Fibroblast of skin of left biceps (primary cell): Measurements from ENCODE around the gene NRK.
"Not testable (repeated sequence)": the region's sequence is repeated elsewhere in the genome, so short reads cannot be mapped to it uniquely, and the experiment has no call there.

Source experiments
- DNase-seq, 2 experiments: peaks; one replicate each; pipeline ENCODE4 v3.0.0-alpha.2; 2013; ENCODE audit warnings: low read depth in 2 of 2

Gene NRK, protein sequence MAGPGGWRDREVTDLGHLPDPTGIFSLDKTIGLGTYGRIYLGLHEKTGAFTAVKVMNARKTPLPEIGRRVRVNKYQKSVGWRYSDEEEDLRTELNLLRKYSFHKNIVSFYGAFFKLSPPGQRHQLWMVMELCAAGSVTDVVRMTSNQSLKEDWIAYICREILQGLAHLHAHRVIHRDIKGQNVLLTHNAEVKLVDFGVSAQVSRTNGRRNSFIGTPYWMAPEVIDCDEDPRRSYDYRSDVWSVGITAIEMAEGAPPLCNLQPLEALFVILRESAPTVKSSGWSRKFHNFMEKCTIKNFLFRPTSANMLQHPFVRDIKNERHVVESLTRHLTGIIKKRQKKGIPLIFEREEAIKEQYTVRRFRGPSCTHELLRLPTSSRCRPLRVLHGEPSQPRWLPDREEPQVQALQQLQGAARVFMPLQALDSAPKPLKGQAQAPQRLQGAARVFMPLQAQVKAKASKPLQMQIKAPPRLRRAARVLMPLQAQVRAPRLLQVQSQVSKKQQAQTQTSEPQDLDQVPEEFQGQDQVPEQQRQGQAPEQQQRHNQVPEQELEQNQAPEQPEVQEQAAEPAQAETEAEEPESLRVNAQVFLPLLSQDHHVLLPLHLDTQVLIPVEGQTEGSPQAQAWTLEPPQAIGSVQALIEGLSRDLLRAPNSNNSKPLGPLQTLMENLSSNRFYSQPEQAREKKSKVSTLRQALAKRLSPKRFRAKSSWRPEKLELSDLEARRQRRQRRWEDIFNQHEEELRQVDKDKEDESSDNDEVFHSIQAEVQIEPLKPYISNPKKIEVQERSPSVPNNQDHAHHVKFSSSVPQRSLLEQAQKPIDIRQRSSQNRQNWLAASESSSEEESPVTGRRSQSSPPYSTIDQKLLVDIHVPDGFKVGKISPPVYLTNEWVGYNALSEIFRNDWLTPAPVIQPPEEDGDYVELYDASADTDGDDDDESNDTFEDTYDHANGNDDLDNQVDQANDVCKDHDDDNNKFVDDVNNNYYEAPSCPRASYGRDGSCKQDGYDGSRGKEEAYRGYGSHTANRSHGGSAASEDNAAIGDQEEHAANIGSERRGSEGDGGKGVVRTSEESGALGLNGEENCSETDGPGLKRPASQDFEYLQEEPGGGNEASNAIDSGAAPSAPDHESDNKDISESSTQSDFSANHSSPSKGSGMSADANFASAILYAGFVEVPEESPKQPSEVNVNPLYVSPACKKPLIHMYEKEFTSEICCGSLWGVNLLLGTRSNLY (N-terminal part only)

GRCh38 chrX:105822138-105823091 lies at the start of gene NRK:
Gene NRK (plus strand): TSS chrX:105822539. CDS start chrX:105822846, 307 bp downstream.
- DNase-seq = no peak

DNA sequence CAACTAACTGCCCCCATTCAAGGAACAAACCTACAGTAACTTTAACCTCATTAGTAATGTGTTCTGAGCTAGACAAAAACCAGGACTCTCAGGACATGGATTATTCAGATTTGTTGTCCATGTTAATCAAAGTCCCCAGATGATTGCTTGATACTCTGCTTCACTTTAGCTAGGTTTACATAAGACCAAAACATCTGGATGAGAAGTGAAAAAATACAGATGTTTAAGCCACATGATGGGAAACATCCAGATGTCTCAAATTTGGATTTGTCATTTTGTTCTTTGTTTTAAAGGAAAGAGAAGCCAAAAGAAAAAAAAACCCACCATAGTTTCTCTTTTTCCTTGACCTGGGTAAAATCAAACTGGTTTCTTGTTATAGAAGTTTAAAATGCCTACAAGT lies 48.5 kb upstream of the NRK start:
- DNase-seq = no peak

GRCh38 chrX:105775679-105776078 lies 46.7 kb upstream of the NRK start:
- no peak for DNase-seq

GRCh38 chrX:105781804-105782203 lies 40.5 kb upstream of the NRK start:
- no peak for DNase-seq

DNA sequence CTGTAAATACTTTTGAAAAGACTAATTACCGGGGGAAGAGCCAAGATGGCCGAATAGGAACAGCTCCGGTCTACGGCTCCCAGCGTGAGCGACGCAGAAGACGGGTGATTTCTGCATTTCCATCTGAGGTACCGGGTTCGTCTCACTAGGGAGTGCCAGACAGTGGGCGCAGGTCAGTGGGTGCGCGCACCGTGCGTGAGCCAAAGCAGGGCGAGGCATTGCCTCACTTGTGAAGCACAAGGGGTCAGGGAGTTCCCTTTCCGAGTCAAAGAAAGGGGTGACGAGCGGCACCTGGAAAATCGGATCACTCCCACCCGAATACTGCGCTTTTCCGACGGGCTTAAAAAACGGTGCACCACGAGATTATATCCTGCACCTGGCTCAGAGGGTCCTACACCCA lies 25.5 kb upstream of the NRK start:
- DNase-seq = not testable (repeated sequence)

- no peak for DNase-seq
Observed at GRCh38 chrX:105803891-105804290, 18.4 kb upstream of the NRK start.

GRCh38 chrX:105805655-105806054 lies 16.7 kb upstream of the NRK start:
- not testable (repeated sequence) for DNase-seq

DNA sequence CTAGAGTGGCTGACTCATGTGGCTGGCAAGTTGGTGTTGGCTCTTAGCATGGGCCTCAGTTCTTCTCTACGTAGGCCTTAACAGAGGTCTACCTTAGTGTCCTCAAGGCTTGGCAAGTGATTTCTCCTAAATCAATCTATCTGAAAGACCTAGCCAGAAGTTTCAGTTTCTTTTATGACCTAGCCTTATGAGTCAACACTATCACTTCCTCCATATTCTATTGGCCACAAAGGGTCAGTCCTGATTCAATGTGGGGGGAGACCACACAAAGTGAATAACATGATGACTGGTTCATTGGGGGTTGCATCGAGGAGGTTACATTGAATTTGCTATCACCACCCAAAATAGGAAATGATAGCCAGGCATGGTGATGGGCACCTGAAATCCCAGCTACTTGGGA lies 5.8 kb upstream of the NRK start:
- no peak for DNase-seq

GRCh38 chrX:105820247-105820646 lies 2.1 kb upstream of the NRK start:
- no peak for DNase-seq

DNA sequence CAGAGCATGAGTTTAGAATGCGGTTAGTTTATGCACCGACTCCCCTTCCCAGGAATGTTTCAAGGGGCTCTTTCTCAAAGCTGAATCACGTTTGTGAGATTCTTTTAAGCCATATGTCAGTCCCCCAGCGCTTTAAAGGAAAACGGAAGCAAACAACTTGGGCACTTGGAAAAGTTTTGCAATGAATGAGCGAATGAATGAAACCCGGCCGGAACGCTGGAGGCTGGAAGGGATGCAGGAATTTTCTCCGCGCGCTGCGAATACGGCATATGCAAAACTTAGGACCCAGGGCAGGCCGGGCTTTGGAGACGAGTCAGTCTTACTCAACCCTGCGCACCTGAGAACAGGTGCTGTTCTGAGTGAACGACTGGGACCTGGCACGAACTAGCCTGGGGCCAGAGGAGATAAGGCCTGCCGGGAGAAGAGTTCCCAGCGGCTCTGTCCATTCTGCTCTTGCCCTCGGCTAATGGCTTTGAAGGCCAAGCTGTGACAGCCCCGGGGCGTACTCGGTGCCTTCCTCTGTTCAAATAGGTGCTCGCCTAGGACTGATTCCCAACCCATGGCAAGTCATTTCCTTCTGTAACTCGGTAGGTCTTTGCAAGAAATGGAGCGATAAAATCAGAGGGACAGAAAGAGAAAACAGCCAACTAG lies 743 bp upstream of the NRK start:
- DNase-seq = peak; percentile 17 to 21

GRCh38 chrX:105823092-105823455 lies 735 bp downstream of the NRK start:
- no peak for DNase-seq

- DNase-seq = no peak
Observed at GRCh38 chrX:105829011-105829410, 6.7 kb downstream of the NRK start.

DNA sequence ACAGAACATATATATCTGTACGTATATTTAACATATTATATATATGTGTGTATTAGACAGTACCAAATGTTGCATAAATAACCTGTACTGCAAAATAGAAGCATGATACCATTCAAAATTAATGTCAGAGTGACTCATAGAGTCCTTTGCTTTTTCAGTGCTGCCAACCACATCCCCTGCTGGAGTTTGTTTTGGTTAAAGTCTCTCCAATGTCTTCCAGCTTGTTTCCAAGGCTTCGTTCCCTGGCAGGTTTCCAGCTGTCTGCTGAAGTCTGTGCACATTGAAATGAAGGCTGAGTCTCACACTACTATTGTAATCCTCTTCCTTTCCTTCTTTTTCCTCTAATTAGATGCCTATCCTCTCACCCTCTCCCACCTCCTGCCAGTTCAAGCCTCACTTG lies 14.9 kb downstream of the NRK start:
- peak; percentile 60 to 65 for DNase-seq

DNA sequence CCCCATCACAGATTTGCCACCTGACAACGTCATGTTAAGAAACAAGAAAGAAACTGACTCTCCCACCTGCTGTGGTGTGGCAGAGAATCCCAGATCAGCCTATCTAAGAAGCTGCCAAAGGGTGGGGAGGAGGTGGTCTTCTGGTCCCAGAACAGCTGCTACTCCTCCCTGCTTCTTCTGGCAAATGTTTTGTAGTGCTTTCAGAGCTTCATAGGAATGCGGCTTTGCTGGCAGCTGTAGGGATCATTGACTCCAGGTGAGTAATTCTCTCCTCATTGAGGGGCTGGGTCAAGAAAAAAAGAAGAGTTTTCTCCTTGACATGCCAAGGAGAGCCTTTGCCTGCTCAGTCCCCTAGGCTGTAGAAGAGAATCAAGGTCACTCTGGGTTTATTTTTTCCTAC lies 23.3 kb downstream of the NRK start:
- no peak for DNase-seq

DNA sequence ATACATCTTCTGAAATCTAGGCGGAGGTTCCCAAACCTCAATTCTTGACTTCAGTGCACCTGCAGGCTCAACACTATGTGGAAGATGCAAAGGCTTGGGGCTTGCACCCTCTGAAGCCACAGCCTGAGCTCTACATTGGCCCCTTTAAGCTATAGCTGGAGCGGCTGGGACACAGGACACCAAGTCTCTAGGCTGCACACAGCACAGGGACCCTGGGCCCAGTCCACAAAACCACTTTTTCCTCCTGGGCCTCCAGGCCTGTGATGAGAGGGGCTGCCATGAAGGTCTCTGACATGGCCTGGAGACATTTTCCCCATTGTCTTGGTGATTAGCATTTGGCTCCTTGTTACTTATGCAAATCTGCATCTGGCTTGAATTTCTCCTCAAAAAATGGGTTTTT lies 27.8 kb downstream of the NRK start:
- not testable (repeated sequence) for DNase-seq

- DNase-seq = no peak
Observed at GRCh38 chrX:105865709-105866108, 43.4 kb downstream of the NRK start.

- DNase-seq = peak; percentile 12
Observed at GRCh38 chrX:105869701-105870100, 47.4 kb downstream of the NRK start.

DNA sequence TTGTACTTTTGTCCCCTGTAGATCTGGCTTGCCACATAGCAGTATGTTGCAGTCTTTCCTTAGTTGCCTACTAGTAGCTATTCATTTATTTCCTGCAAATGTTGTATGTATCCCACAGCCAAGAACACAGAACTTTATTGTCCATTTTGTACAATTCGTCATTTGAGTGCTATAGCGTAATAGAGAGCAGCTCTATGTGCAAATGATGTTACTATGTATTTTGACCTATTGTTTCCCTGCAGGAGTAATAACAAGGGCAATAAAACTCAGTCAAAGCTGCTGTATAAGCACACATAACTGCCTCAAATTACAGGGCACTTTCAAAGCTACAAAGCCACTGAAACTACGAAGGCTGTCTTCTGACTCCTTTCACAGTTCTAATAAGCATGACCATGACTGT lies 48.1 kb downstream of the NRK start:
- no peak for DNase-seq

DNA sequence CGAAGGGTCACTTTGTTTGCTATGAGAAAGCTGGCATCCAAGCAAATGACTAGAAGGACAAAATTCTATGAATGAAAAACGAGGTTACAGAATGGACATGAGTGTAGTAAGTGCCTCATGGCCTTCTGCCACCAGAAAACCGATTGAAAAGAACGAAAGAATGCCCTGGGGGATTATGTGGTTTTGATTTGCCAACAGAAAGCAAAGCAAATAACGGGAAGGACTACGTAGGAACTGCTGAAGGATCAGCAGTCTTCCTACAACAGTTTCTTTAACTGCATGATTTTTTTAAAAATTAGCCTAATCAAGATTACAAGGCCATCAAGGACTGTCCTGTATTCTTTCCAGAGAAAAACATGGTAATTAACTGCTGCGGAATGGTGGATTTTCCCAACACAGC lies 50.6 kb downstream of the NRK start:
- DNase-seq = no peak

DNA sequence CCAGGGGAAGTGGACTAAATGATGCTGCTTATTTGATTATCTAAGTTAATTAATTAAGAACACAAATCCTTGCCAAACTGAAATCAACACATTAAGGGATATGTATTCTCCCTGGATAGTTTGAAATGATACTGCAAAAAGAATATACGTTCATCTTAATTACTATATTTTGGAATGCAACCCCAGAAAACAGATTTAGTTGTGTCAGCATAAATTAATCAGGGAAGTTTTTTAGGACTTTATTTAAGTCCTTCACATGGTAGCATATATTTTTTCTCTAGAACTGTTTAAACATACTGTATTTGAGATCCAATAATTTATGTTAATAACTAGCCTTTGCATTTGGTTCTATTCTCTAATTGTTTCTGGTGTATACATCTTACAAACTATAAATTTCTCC lies 52.5 kb downstream of the NRK start:
- no peak for DNase-seq

DNA sequence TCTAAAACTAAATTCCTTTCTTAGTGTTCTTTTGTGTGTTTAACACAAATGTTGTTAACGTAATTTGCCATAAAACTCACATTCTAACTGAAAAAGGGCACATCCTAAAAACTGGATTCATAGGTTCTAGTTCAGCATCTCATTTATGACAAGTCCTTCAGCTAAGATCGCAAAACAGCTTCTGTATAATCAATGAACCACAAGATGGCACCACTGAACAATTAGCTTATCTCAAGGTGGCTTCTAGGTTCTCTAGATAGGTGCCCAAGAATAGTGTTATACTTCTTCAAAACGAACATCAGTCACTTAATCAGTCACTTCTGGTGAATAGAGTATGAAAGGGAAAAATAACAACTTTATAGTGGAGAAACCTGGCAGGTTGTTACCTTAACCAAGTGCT lies 54.3 kb downstream of the NRK start:
- no peak for DNase-seq
